Stimulated activated CD8-positive, alpha-beta memory T cell treated with anti-CD3 and anti-CD28 coated beads, Interleukin-15, amount 100 ng/mL, for 48 hours (primary cell): ENCODE results near the gene LRTM2.

Experiments
- DNase-seq, 2 donors: peaks; one replicate each; pipeline ENCODE4 v3.0.0-alpha.2; 2020; ENCODE audit warnings: low read depth in 2 of 2

Gene LRTM2

DNA sequence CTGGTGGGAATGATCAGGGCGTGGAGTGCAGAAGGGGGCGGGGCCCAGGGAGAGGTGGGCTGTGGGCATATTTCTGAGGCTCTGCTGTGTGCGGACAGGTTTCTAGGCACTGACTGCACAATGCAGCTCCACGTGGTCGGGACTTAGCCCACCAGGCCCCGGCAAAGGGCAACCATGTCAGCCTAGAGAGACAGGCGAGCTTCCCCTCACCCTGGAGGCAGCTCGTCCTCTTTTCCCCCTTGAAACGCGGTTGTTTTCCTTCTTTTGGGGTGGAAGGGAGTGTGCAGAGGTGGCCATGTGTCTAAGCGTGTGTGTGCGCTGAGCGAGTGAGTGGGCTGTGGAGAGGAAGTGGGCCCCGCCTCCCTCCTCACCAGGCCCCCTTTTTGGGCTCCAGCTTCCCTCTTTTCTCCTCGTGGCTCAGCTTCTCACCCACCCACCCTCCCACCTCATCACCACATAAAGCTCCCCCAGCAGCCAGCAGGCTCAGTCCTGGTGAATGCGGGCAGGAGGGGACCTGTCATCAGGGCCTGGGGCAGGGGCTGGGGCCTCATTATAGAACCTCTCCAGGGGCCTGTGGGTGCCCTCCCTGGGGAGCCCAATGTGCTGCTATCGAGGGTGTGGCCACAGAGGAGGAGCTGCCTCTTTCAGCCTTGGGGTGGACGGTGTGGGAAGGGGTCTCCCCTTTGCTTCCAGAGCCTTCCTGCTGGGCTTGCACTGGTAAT is 22.0 kb downstream of the LRTM2 start:
- no peak for DNase-seq

DNA sequence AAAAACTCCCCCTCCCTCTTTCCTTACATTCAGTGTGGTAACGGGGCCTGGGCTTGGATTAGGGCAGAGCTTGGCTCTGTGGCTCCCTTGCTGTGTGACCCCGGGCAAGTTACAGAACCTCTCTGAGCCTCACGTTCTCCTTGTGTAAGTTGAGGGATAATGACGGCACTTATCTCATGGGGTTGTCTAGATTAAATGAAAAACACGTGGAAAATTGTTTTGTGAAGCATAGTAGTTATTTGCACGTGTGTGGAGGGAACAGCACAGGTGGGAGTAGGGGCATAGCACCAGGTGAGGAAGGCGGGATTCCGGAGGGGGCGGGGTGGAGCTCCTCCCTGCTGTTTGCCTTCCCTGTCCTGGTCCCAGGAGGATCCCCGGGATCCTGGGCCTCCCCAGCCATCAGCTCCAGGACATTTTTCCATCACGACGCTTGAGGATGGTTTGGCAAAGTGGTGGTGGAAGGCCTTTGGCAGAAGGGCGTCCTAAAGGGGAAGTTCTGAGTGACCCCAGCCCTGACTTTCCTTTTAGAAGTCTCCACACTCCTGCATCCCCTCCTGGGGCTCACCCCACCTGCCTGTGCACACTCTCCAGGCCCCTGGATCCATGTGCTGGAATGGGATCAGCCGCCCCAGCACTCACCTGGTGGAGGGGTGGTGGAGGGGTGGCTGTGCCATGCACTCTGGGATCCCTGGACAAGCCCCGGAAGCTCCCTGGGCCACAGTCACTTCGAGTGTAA is 22.7 kb downstream of the LRTM2 start:
- DNase-seq = no peak

- no peak for DNase-seq
These were observed 23.3 kb downstream of the LRTM2 start for GRCh38 chr12:1843641-1844005.

GRCh38 chr12:1844223-1844622 is 23.9 kb downstream of the LRTM2 start:
- no peak for DNase-seq

- no peak for DNase-seq
These were observed 24.5 kb downstream of the LRTM2 start for GRCh38 chr12:1844661-1845409.

DNA sequence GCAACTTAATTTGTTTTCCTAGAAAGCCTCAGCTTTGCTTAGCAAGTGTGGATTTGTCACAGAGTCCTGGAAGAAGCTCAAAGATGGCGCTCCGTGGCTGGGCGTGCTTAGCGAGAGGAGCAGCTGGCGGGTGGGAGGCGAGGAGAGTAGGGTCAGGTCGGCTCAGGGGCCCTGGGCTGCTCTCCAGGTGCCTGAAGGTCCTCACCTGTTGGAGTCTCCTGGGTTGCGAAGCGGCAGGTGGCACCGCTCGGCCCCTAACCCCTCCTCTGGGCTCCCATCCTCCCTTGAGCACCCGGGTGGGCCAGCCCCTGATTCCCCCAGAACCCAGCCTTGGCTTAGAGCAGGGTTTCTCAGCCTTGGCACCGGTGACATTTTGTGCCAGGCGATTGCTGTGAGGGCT is 25.1 kb downstream of the LRTM2 start:
- no peak for DNase-seq

GRCh38 chr12:1845886-1846285 is 25.5 kb downstream of the LRTM2 start:
- DNase-seq = no peak

- no peak for DNase-seq
These were observed 26.3 kb downstream of the LRTM2 start for GRCh38 chr12:1846421-1847405.

DNA sequence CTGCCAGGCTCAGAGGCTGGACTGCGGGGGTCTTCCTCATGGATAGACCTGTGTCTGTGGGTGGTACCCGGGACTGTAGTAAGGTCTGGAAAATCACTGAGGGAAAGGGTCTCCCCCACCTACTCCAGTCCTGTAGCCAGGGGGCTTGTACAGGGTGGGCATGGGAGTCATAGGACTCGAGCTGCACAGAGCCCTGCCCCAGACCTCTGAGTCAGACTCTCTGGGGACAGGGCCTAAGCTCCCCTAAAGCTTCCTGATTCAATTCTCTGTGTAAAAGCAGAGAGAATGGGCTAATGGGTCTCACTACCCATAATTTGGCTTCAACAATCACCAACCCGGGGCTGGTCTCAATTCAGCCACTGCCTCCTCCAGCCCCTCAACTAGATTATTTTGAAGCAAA is 27.0 kb downstream of the LRTM2 start:
- no peak for DNase-seq

- DNase-seq = no peak
These were observed 27.8 kb downstream of the LRTM2 start for GRCh38 chr12:1848146-1848545.

DNA sequence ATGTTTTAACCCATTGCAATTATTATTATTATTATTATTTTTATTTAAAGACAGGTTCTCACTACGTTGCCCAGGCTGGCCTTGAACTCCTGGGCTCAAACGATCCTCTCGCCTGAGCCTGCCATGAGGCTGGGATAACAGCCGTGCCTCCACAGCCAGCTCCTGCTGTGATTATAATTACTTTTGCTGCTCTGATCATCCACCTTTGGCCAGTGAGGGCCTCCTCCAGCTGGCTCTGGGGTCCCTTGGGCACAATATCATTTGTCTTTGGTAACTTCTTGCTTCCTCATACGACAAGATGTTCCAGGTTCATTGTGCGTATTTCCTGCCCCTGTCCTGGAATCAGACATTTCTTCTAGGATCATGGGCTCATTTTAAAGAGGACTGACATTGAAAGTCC is 28.4 kb downstream of the LRTM2 start:
- no peak for DNase-seq

DNA sequence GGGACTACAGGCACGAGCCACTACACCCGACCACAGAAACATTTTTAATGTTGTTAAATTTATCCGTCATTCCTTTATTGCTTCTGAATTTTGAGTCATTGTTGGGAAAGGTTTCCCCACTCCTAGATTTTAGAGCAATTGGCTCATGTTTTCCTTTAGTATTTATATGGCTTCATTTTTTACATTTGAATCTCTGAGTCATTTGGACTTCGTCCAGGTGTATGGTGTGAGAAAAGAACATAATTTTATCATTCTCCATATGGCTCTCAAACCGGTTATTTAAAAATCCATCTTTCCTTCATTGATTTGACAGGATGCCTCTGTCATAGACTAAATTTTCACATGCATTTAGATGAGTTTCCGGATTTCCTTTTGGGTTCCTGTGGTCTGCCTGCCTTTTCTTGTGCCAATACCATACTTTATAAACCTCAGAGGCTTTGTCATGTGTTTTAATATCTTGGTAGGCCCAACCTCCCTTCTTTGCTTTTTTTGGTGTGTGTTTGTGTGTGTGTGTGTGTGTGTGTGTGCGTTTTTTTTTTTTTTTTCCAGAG is 30.9 kb downstream of the LRTM2 start:
- DNase-seq = no peak

GRCh38 chr12:1852076-1852475 is 31.7 kb downstream of the LRTM2 start:
- DNase-seq = no peak

GRCh38 chr12:1853716-1854115 is 33.4 kb downstream of the LRTM2 start:
- no peak for DNase-seq

- DNase-seq = no peak
These were observed 34.9 kb downstream of the LRTM2 start for GRCh38 chr12:1855241-1855640.

DNA sequence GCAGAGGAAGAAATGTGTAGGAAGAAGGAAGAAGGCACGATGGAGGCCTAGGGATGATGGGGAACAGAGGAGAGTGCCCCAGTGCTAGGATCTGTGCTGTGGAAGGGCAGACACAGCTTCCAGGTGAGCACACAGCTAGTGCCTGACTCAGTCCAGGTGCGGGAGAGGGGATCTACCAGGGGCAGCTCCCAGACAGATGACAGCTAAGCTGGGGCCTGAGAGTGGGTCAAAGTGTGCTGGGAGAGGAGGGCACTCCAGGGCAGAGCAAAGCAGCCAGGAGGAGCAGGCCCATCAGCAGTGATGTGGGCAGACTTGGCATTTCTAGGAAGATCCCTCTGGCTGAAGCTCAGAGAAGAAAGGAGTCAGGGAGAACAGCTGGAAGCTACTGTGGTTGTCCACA is 36.7 kb downstream of the LRTM2 start:
- DNase-seq = no peak

GRCh38 chr12:1857821-1858220 is 37.5 kb downstream of the LRTM2 start:
- DNase-seq = no peak

- no peak for DNase-seq
These were observed 38.1 kb downstream of the LRTM2 start for GRCh38 chr12:1858456-1858855.

- no peak for DNase-seq
These were observed 39.3 kb downstream of the LRTM2 start for GRCh38 chr12:1859643-1860042.

DNA sequence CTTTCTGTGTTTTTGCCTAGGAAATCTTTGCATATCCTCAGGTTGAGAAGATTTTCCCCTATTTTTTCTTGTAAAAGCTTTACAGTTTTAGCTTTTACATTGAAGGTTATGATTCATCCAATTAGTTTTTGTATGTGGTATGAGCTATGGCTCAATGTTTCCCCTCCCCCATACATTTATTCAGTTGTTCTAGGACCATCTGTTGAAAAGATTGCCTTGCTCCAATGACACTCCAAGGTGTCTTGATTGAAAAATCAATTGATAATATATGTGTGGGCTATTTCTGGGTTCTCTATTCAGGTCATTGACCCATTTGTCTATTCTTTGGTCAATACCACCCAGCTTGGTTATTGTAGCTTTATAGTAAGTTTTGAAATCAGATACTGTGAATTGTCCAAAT is 42.6 kb downstream of the LRTM2 start:
- DNase-seq = no peak

DNA sequence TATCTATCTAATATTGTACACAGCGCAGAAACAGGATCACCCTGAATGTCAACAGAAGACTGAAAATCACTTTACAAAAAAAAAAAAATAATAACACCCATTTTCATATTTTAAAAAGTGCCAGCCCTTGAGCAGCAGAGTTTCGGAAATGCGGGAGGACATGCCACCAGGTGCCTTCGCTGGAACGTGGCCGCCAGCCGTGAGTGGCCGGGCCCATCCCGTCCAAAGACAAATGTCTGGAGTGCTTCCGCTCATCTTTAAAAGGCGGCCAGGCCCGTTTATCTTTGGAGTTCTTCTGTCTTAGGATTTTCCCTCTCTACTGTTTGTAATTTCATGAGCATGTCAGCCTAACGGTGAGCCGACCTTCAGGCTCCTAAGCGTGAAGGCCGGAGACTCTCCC is 43.5 kb downstream of the LRTM2 start:
- no peak for DNase-seq
